ENCODE measurements around the gene RER1.
A peak's percentile ranks its signal among the peaks of the same experiment; 100 is the strongest.

RER1 gene

DNA sequence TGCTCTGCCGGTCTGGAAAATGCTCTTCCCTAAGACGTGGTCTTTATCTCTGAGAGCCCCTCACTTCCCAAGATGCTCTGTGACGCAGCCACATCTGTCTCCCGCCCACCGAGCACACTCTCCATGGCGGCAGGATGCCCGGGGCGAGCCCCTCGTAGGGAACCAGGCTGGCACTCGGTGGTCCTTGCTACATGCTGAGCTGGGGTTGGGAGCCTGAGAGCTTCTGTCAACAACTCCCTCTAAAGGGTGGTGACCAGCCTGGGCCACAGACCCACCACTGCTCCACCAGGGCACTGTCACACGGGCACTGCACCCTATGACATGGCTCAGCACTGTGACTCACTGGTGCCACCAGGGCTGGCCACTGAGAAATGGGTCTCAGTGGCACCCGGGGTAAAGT lies 18.1 kb downstream of the RER1 start:
- Histone ChIP-seq H3K27ac (no peak overlapping the region), H3K4me3 (no peak overlapping the region)
- TF ChIP-seq, protein P1, sequence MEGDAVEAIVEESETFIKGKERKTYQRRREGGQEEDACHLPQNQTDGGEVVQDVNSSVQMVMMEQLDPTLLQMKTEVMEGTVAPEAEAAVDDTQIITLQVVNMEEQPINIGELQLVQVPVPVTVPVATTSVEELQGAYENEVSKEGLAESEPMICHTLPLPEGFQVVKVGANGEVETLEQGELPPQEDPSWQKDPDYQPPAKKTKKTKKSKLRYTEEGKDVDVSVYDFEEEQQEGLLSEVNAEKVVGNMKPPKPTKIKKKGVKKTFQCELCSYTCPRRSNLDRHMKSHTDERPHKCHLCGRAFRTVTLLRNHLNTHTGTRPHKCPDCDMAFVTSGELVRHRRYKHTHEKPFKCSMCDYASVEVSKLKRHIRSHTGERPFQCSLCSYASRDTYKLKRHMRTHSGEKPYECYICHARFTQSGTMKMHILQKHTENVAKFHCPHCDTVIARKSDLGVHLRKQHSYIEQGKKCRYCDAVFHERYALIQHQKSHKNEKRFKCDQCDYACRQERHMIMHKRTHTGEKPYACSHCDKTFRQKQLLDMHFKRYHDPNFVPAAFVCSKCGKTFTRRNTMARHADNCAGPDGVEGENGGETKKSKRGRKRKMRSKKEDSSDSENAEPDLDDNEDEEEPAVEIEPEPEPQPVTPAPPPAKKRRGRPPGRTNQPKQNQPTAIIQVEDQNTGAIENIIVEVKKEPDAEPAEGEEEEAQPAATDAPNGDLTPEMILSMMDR (IDR thresholded peaks at IDR 0.05), result no peak
- no peak for DNase-seq (ENCODE audit: low spot score)

DNA sequence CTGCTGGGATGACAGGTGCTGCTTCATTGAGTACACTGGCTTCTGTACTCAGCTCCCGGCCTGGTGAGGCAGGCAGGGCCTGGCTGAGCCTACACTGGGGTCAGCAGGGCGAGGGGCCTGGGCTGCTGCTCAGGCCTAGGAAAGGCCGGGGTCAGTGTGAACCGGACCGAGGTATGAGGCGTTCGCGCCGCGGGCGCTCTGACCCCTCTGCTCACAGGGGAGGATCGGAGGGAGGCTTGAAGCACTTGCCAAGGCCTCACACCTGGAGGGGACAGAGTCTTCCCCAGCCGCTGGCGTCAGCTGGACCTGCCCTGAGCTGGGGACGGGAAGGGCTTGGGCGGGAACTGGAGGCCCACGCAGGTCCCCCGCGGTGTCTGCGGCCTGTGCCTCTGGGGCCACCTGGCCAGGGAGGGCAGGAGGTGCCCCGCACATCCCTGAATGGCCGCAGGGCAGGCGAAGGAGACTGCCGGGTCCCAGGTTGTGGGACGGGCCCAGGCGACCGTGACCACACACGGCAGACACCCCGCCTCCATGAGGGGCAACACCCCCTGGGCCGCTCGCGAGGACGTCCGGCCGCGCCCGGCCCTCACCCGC lies 20.3 kb downstream of the RER1 start:
- Histone ChIP-seq H3K27ac (peak overlapping the region; percentile 82 to 94), H3K4me3 (peak overlapping the region; percentile 100)
- TF ChIP-seq, protein P1 (IDR thresholded peaks at IDR 0.05), result no peak
- no peak for DNase-seq (ENCODE audit: low spot score)

DNA sequence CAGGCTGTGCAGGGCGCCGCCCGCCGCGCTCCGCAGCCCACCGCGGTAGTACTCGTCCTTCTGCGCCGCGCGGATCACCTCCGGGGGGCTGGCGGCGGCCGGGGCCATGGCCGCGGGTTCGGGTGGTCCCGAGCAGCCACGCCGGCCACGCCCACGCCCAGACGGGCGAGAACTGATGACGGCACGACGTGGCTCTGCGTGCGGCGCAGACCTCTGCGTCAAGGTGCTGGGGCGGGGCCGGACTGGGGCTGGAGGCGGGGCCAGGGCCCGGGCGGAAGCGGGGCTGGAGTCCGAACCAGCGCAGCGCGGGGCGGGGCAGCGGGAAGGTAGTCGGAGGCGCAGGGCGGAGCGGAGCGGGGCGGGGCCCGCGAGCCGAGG lies 20.7 kb downstream of the RER1 start, which contains the start of gene PEX10:
Gene PEX10 (minus strand): TSS at position 170 of the 378 bp plus-strand sequence. CDS start 62 bp downstream, at position 108.
- peak; percentile 97 for DNase-seq (ENCODE audit: low spot score)
- Histone ChIP-seq H3K27ac (peak within 1 kb of the TSS; percentile 82 to 94), H3K4me3 (peak within 1 kb of the TSS; percentile 100)
- TF ChIP-seq, protein P1 (IDR thresholded peaks at IDR 0.05), result no peak

DNA sequence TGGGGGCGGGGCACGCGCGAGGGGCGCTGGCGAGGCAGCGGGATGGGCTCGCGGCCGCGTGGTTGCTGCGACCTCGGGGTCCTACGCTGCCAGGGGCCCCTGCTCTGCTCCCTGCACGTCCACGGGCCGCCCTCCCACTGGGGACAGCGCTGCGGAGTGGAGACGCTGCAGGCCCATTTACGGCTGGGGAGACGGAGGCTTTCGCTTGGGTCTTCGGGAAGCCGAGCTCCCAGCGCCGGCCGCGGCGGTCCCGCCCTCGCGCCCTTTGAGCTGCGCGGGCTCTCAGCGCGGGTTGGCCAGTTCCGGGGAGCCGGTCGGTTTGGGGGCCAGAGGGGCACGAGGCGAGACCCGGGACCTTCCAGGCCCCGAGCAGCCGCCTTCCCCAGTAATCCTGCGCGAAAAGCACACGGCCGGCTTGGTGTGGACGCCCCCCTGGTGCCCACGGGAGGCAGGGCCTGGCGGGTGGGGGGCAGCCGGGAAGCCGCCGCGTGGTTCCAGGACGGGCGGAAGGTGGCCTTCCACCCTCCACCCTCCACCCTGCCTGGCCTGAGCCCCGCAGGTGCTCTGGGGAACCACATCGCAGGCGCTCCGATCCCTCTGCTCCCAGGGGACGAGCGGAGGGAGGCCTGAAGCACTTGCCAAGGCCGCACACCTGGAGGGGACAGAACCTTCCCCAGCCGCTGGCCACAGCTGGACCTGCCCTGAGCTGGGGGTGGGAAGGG lies 21.3 kb downstream of the RER1 start:
- TF ChIP-seq, protein P1 (IDR thresholded peaks at IDR 0.05), result no peak
- DNase-seq (ENCODE audit: low spot score), result no peak

DNA sequence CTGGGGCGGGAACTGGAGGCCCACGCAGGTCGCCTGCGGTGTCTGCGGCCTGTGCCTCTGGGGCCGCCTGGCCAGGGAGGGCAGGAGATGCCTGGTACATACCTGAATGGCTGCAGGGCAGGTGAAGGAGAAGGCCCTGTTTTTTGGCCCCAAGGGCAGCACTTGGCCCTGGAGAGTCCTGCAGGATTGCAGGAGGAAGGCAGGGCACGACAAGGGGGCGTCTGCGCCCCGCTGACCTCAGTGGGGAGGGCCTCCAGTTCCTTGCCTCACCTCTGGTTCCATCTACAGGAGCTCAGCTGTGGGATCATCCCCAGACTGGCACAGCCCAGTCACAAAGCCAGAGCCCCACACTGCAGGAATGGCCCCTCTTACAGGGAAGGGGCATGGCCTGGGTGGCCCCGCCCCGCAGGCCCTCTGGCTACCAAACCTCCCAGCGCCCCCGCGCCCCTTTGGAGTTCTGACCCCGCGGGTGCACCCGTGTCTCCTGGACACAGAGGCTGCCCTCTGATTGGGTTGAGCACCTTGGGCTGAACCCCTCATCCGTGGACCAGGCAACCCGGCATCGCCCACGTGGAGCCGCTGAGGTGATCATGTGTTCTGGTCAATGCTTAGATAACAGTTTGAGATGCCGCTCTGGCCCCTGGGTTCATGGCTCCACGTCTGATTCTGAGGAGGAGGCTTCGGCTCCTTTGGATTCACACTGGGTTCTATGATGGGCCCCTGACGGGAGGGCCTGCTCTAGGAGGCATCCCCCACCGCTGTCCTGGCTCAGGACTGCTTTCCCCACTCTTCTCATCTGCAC lies 22.1 kb downstream of the RER1 start:
- no peak for DNase-seq (ENCODE audit: low spot score)
- TF ChIP-seq, protein P1 (IDR thresholded peaks at IDR 0.05), result no peak
- Histone ChIP-seq H3K4me3 (peak overlapping the region; percentile 100), H3K27ac (peak overlapping the region; percentile 82 to 94)

More for the DNA sequence above, 21.3 kb downstream of the RER1 start:
- H3K27ac ChIP-seq, result peak overlapping the region; percentile 82 to 94
- peak overlapping the region; percentile 100 for H3K4me3 ChIP-seq

DNA sequence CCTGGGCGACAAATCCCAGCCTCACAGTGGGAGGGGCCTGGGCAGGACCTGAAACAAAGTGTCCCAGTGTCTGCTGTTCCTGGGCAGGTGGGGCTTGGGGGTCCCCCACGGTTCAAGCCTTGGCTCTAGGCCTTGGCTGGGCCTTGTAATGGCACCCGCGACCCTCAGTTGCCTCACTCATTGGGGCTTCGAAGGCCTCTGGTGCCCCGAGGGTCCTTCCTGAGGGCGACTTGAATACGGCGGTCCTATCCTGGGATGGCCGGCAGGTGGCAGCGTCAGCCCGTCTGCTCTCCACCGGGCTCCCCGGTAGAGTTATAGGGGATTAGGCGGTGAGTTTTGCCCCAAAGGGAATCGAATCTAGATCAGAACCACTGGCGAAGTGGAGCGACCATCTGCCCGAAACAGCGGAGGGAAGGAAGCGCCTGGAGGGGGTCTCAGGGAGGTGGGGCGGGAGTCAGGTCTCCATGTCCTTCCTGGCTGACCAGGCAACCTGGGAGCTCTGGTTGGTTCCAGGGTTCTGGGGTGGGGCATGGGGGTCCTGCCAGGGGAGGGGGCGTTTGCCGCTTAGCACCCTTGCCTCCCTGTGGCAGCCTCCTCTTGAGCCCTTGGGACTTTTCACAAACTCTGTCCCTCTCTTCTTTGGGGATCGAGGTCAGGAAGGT lies 22.8 kb downstream of the RER1 start:
- peak overlapping the region; percentile 100 for H3K4me3 ChIP-seq
- TF ChIP-seq, protein P1 (IDR thresholded peaks at IDR 0.05), result peak; percentile 98
- H3K27ac ChIP-seq, result no peak overlapping the region
- no peak for DNase-seq (ENCODE audit: low spot score)
